HFF-Myc (cell line): Measurements from ENCODE around the gene GCK.

ENCODE experiments used
- DNase-seq: peaks from one replicate; pipeline ENCODE4 v3.0.0-alpha.2; 2011; ENCODE audit warnings: low read depth; ENCODE audit errors: extremely low read depth
- H3K4me3 ChIP-seq: replicated peaks from 2 replicates; pipeline ENCODE4 v1.5.1; 2011; ENCODE audit warnings: low read depth, mild to moderate bottlenecking, control low read depth, low read length
- CTCF ChIP-seq: IDR thresholded peaks from 2 replicates; pipeline ENCODE4 v1.5.1; 2012; ENCODE audit warnings: mild to moderate bottlenecking, low read depth, low read length, control low read depth; ENCODE audit errors: missing control alignments

GCK gene

GRCh38 chr7:44162179-44162578 is 27.1 kb downstream of the GCK start:
- DNase-seq: no peak
- H3K4me3 ChIP-seq: no peak overlapping the region
- no peak for TF ChIP-seq CTCF

- no peak for TF ChIP-seq CTCF
- no peak overlapping the region for H3K4me3 ChIP-seq
- DNase-seq: no peak
These were observed 27.9 kb downstream of the GCK start for GRCh38 chr7:44161371-44161770.

- H3K4me3 ChIP-seq: no peak overlapping the region
- no peak for DNase-seq
- TF ChIP-seq CTCF: no peak
These were observed 29.2 kb downstream of the GCK start for GRCh38 chr7:44159824-44160630.

- TF ChIP-seq CTCF: no peak
- no peak overlapping the region for H3K4me3 ChIP-seq
- DNase-seq: no peak
These were observed 30.2 kb downstream of the GCK start for GRCh38 chr7:44158873-44159631.

GRCh38 chr7:44158096-44158872 is 31.0 kb downstream of the GCK start:
- no peak for DNase-seq
- no peak overlapping the region for H3K4me3 ChIP-seq
- no peak for TF ChIP-seq CTCF

- TF ChIP-seq CTCF: no peak
- DNase-seq: no peak
- H3K4me3 ChIP-seq: no peak overlapping the region
These were observed 31.8 kb downstream of the GCK start for GRCh38 chr7:44157116-44158080.
